ENCODE results near the gene NSUN6.

DNA sequence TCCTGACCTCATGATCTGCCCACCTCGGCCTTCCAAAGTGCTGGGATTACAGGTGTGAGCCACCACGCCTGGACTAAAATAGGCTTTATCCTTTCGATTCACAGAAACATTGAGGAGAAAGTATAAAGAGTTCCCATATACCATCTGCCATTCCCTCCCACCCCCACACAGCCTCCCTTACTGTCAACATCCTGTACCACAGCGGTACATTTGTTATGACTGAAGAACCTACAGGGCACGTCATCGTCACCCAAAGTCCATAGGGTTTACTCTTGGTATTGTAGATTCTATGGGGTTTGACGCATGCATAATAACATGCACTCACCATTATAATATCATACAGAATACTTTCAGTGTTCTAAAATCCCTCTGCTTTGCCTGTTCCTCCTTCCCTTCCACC is 35.8 kb upstream of the NSUN6 start:
- TF ChIP-seq CTCF (IDR thresholded peaks at IDR 0.05 in 4 of 5, conservative IDR thresholded peaks at IDR 0.05 in 1 of 5): no peak
- TF ChIP-seq POLR2A (IDR thresholded peaks at IDR 0.05): no peak
